ACHN (cell line): ENCODE results near the gene VASH2.
"Not testable (repeated sequence)": the region's sequence is repeated elsewhere in the genome, so short reads cannot be mapped to it uniquely, and the experiment has no call there.

Source experiments
- DNase-seq: peaks from one replicate; pipeline ENCODE4 v3.0.0-alpha.2; 2015
- in situ Hi-C: cut with HindIII; loops from 2 replicates; pipeline ENCODE4 v1.10.0; 2017; ENCODE audit warnings: low sequenced_read_pairs, low pct_ligation_motif_present, low pct_unique_long_range_greater_than_20kb

The VASH2 gene

DNA sequence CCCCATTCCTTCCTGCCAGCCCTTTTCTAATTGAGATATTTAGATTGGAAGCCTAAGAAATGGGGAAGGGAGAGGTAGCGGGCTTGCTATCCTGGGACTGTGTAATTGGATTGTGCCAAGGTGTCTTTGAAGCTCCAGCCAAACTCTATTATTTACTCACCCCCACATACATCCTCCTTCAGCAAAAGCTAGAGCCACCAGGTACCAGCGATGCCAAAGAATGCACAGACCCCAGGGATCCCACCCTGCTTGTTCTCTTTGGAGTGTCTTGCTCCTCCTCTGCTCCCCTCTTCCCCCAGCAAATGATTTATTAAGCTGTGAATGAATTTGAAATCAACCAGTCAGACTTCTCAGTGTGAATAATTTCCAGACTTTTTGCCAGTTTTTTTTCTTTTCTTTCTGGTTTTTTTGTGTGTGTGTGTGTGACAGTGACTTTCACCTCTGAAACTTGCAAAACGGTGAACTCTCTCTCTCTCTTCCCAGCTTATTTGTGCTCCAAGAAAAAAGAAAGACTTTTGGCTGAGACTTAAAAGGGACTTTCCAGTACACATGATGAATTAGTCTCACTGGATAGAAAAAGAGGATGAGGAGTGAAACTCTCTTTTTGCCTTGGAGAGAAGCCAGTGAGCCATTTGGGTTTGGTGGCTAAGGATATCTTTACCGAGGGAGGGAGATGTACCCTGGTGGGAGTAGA lies 1.8 kb downstream of the VASH2 start:
- in situ Hi-C loops = no loop called here
- no peak for DNase-seq

DNA sequence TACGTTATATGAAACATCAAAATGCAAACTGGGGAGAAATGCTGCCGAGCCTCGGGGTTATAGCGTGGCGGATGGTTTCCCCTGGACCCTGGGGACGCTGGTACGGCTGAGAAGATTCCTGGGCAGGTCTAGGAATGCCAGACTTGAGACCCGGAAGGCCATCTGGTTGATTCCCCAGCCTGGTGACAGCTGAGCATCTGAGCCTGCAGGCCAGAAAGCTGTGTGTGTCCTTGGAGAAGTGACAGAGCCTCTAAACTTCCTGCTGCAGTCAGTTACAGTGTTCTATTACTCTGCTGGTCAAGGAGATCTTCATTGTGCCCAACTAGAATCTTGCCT lies 2.3 kb downstream of the VASH2 start:
- no peak for DNase-seq
- in situ Hi-C loops = no loop called here

DNA sequence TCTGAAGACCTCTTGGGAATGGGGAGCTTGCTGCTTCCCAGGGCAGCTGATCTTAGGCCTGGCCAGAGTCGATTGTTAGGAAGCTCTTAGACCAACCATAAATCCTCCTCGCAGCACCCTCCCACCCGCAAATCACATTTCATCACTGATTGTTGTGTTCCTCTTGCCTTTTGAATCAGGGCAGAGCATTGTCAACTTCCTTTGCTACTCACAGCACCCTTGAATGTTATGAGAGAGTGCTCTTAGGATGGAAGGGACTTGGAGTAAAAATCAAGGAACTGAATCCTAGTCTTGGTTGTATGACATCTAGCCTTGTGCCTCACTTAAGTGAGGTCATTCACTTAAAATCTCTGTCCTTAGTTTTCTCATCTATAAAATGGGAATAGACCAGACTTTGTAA lies 3.0 kb downstream of the VASH2 start:
- no peak for DNase-seq
- in situ Hi-C loops = no loop called here

DNA sequence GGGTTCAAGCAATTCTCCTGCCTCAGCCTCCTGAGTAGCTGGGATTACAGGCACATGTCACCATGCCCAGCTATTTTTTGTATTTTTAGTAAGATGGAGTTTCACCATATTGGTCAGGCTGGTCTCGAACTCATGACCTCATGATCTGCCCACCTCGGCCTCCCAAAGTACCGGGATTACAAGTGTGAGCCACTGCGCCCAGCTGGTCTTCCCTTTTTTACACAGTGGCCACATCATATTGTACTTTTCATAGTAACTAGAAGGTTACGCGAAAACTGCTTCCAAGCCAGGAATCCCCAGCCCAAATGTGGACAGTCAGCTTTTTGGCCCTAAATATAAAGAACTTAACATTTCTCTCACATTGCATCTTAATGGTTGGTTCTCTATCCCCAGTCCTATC lies 4.2 kb downstream of the VASH2 start:
- in situ Hi-C loops = no loop called here
- no peak for DNase-seq

DNA sequence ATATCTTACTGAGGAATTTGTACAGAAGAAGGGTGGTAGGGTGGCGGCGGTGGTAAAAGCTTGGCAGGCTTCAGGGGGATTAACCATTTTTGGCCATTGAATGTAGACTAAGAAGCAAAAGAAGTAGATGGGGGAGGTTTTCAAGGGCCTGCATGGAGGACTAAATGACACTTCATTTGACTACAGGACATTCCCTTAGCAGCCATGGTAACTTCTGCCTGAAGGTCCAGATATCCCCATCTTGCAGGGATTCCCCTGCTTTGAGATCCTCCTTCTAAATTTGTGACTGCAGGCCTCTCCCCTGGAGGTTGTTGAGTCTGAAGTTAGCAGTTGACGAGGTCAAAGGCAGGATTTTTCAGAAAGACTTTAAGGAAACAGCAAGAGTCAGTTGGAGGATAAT lies 4.8 kb downstream of the VASH2 start:
- in situ Hi-C loops = no loop called here
- no peak for DNase-seq

DNA sequence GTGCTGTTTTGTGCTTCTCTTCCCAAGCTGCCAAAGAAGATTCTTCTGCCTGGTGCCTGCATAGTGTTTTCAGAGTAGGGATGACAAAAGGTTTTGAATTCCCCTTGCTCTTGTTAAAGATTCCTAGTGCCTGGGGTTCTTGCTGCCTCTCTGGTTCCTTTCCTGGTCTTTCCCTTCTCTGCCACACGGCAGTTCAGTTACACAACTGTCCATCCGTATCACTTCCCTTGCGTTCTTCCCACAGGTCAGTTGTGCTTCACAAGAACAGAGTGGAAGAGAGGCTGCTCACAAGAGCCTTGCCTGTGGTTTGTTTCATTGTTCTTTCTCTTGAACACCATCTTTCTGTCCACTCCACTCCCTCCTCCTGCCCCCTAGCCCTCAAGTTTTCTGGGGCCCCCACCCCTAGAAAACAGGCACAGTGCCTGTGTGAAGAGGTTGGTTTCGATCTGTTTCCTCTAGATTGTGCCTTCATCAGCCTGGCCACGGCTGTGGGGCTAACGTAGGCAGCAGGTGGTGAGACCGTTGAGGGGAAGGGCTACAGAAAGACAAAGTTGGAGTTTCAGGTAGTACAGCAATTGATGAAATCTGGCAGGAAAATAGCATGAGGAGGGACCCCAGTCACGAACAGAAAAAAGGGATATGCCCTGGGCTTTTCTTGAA lies 5.8 kb downstream of the VASH2 start:
- in situ Hi-C loops = no loop called here
- DNase-seq = no peak

DNA sequence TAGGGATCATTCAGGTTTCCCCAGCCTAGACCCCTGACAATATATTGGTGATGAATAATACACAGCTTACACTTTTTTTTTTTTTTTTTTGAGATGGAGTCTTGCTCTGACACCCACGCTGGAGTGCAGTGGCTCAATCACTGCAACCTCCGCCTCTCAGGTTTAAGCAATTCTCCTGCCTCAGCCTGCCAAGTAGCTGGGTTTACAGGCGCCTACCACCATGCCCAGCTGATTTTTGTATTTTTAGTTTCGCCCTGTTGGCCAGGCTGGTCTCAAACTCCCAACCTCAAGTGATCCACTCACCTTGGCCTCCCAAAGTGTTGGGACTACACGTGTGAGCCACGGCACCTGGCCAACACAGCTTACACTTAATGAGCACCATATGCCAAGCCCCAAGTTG lies 7.2 kb downstream of the VASH2 start:
- in situ Hi-C loops = no loop called here
- no peak for DNase-seq

DNA sequence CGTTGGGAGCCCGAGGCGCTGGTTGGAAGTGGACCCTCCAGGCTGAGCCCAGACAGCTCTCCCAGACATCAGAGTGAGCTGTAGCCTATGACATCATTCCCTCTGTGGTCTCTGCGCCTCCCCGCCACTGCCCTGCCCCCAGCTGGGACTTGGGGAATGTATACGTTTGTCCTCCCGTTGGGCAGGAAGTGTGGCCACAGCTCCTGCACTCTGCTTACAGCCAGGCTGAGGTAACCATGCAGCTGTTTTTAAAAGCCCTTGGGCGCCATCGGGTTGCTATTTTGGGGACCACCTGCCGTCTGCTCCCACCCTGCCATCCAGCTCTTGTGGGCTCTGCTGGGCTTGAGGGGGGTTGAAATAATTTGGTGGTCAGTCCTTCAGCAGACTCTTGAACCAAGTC lies 7.8 kb downstream of the VASH2 start:
- in situ Hi-C loops = no loop called here
- DNase-seq = no peak

DNA sequence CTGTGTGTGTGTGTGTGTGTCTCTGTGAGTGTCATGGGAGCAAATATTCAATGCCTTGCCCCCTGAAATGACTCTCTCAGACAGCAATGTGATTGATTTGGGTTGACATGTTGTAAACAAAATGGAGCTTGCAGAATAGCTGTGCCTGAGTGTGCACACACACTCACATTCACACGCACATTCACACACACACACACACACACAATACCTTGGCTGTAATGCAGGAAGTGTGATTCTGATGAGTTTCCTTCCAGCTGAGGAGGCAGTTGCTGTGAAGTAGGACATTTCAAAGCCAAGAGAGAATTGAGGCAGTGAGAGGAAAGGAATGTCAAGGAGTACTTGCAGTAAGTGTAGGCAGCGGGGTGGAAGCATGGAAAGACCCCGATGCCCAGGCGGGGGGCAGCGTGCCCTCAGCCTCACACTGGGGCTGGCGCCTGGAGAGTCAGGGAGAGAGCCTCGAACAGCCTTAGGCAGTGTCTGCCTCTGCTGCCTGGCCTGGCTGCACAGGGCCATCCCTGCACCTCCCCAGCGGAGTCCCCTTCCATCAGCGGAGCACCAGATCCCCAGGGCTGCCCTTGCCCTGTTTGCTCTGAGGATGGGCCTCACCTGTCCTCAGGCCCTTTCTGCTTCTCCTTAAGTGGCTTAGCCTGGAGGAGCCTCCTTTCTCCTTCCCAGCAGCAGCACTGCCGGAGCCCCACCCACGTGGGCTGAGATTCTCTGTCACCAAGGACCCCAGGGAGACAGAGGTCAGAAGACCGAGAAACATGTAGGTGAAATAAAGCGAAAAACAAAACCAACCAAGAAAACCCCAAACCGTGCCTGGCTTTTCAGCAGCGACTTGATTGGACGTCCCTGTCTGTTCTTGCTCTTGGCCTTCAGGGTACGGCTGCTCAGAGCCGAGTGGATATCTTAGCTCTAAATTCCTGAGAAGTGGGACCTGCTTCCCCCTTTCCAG lies 9.2 kb downstream of the VASH2 start:
- in situ Hi-C loops = no loop called here
- DNase-seq = no peak

DNA sequence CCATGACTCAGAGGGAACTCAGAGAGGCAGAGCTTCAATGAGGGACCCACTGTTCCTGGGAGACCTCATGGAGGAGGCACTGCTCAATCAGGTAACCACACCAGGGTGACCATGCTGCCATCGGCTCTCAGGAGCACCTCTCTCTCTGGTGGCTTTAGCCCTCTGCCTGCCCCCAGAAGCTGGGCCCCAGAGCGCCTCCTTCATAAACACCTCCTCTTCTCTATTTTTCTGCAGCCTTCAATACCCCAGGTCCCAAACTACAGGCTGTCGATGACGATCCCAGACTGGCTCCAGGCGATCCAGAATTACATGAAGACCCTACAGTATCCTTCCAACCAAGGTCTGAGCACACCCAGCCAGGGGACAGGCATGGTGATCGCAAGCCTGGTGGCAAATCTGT lies 10.6 kb downstream of the VASH2 start:
- DNase-seq = no peak

DNA sequence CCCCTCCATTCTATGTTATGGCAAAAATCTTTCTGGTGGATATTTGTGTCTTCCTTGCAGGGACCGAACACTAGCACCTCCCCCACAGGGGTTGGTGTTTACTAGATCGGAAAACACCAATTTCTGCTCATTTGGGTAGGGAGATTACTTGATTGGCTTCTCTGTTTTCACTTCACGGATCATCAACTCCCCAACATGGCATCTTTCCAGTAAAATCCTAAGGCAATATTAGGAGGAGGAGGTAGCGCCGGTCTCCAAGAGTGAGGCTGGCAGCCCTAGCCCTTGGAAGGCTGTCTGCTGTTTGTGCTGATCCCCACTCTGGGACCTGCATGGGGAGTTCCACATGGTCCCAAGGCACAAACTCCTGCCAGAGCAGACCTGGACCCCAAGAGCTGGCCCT lies 12.2 kb downstream of the VASH2 start:
- no peak for DNase-seq
- in situ Hi-C loops = no loop called here

More for the DNA sequence above, 10.6 kb downstream of the VASH2 start:
- in situ Hi-C loops = no loop called here

DNA sequence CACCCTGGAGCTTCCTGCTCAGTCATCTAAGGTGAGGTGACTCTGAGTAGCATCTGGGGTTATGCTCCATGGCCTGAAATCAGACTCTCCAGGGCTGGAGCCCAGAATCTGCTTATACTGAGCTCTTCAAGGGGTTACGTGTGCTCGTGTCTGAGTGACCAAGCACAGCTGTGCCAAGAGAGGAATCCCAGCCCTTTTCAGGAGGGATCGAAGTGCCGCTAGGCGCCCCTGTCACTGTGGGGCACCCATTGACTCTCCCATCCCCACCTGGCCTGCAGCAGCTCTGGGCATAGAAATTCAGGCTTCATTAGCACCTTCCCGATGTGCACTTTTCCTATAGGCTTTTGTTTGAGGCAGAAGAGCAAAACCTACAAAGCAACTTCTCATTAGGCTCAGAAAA lies 13.8 kb downstream of the VASH2 start:
- in situ Hi-C loops = no loop called here

DNA sequence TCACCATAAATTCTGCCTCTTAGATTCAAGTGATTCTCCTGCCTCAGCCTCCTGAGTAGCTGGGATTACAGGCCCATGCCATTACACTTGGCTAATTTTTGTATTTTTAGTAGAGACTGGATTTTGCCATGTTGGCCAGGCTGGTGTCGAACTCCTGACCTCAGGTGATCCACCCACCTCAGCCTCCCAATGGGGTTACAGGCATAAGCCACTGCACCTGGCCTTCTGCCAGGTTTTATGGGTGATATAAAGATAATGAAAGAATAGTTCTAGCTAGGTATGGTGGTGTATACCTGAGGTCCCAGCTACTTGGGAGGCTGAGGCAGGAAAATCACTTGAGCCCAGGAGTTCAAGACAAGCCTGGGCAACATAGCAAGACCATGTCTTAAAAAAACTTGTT lies 14.7 kb downstream of the VASH2 start:
- in situ Hi-C loops, DNase-seq: not testable (repeated sequence)

More for the DNA sequence above, 13.8 kb downstream of the VASH2 start:
- no peak for DNase-seq

DNA sequence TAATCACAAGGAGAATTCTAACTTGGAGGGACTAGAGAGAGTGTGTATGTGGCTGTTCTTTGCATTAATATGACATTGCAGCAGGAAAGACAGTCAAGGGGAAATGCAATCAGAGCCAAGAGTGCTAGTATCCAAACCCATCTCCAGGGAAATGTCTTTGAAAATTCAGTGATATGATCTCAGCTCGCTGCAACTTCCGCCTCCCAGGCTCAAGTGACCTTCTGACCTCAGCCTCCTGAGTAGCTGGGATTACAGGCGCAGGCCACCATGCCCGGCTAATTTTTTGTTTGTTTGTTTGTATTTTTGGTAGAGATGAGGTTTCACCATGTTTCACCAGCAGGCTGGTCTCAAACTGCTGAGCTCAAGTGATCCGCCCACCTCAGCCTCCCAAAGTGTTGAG lies 16.3 kb downstream of the VASH2 start:
- in situ Hi-C loops = no loop called here
- DNase-seq = no peak

DNA sequence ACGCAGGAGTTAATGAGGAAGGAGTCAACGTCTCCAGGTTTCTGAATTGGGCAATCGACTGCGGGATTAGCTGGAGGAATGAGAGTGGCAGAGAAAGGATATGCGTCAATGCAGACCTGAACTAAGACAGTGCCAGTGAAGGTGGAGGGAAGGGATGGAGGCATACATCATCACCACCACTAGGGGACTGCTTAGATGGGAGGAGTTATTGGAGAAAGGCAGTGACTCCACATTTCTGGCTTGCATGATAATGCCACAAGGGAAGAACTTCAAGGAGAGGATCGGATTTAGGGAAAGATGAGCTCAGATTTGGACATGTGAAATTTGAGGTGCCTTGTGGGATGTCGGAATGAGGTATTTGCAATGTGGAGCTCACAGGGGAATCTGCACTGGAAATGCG lies 17.5 kb downstream of the VASH2 start:
- DNase-seq = peak; percentile 56

DNA sequence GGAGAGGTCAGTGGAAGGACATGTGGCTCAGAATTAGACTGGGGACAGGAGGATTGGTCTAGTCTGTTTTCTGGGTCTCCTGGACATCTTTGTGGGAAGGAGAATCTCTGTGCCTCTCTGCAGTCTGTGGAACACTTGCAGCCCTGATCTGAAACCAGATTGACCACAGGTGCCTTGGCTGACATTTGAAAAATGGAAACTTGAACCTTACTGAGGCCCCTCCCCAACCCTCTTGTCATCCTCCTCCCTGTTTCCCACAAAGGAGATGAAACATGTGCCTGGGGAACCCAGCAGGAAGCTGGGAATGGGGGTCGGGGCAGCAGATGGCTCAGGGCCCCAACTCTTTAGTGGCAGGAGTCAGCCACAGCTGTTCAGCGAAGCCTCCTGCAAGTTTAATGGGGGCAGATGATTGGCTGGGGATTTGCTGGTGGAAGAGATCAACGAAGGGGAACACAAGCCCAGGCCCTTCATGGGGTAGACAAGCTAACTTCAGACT lies 18.1 kb downstream of the VASH2 start:
- DNase-seq = no peak
- in situ Hi-C loops = no loop called here

More for the DNA sequence above, 17.5 kb downstream of the VASH2 start:
- in situ Hi-C loops = no loop called here

DNA sequence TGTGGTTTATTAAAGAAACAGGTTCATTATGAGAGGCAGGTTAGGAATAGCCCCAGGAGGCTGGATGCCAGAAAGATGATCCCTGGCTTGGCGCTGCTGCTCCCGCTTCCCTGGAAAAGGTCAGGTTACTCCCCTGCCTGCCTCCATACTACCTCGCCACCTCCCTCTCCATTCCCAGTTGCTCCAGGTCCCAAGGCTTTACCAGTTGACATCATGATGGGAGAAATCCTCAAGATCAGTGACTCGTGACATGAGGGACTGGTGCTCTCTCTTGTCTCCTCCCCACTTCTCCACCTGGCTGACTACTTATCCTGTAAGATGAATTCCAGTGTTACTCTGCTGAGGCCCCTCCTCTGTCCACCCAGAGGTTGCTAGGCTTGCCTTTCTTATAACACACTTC lies 19.7 kb downstream of the VASH2 start:
- peak; percentile 10 for DNase-seq
- in situ Hi-C loops = no loop called here

DNA sequence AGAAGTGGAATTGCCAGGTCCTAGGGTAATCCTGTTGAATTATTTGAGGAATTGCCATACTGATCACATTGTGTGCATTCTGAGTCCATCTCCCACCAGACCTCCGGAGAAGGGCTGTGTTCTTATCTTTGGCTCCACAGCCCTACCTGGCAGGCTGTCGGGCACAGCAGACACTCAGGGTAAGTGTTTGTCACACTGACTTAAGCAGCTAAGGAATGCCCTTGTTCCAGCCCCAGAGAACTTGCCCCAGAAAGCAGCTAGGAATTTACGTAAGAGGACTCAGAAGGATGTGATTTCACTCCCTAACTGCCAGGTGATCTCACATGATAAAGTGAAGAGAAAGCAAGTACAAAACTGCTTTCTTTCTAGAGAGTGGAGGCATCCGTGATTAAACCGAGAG lies 21.0 kb downstream of the VASH2 start:
- in situ Hi-C loops = no loop called here

DNA sequence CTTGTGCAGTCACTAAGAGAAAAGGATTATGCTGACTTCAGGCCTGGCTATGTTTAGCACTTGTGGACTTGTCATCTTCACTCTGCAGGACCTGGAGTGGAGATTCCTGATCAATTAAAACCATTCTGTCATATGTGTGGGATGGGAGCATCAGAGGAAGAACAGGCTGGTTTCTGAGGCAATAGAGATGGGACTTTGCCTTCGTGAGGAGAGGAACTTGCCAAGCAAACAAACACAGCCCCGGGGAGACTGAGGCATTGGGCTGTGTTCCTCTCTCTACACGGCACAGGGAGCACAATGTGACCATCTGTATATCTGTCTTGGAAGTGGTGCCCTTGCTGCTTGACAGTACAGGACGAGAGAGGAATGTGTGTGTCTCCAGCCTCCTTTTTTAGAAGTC lies 23.1 kb downstream of the VASH2 start:
- in situ Hi-C loops = no loop called here
- DNase-seq = no peak

More for the DNA sequence above, 21.0 kb downstream of the VASH2 start:
- no peak for DNase-seq
